ENCODE results near the gene FAM53B.

Gene FAM53B

GRCh38 chr10:124575107-124576035, 168.8 kb downstream of the FAM53B start:
- DNase-seq (ENCODE audit: low read depth), result no peak

- no peak for DNase-seq (ENCODE audit: low read depth)
These were observed 169.6 kb downstream of the FAM53B start for GRCh38 chr10:124574456-124575070.

GRCh38 chr10:124573726-124574455, 170.3 kb downstream of the FAM53B start:
- no peak for DNase-seq (ENCODE audit: low read depth)

- no peak for DNase-seq (ENCODE audit: low read depth)
These were observed 171.4 kb downstream of the FAM53B start for GRCh38 chr10:124572751-124573150.

GRCh38 chr10:124570646-124571045, 173.5 kb downstream of the FAM53B start:
- DNase-seq (ENCODE audit: low read depth), result no peak

- DNase-seq (ENCODE audit: low read depth), result no peak
These were observed 174.3 kb downstream of the FAM53B start for GRCh38 chr10:124569623-124570470.

Measured in activated T-helper 1 cell treated with Interleukin-2 at 50 U/mL for 16 hours (primary cell).